GM12878 (cell line): ENCODE data around the gene RNU6-1. TPM values are rescaled to one million over a fixed set of nuclear protein-coding genes. Genes with fewer than 3 reads are reported as not detected.

Experiments used
- ATAC-seq: fragments of 200-7000 bp; cut with Tn5 transposase; 3 replicates; pipeline ENCODE4 v1.9.1; 2020; ENCODE audit warnings: mild to moderate bottlenecking, moderate library complexity
- BruUV-seq: library from RNA; stranded (reverse); fragments of 400-500 nt; replicated peaks from 2 replicates; lab custom pipeline; 2021; lab: Mats Ljungman, UMichigan
- CTCF ChIA-PET: fragments of 300-600 bp; sonication (Branson Sonifier 250); formaldehyde crosslinking; extraction: SDS; loops from one replicate; lab custom pipeline; 2021; ENCODE audit warnings: inconsistent platforms; lab: Yijun Ruan, JAX
- POLR2A ChIA-PET: fragments of 350-600 bp; formaldehyde crosslinking; extraction: SDS; loops from one replicate; lab custom pipeline; 2021; ENCODE audit warnings: inconsistent platforms; lab: Charles Lee
- RAD21 ChIA-PET: fragments of 300-600 bp; sonication (Branson Sonifier 250); formaldehyde crosslinking; loops from one replicate; lab custom pipeline; 2023; ENCODE audit warnings: antibody characterized with exemption; ENCODE audit not compliant: unreplicated experiment; lab: Charles Lee
- SMC1A ChIA-PET: fragments of 300-600 bp; sonication (Branson Sonifier 250); formaldehyde crosslinking; loops from one replicate; lab custom pipeline; 2023; ENCODE audit not compliant: unreplicated experiment, uncharacterized antibody; lab: Charles Lee
- DNase-seq: peaks from one replicate; pipeline ENCODE4 v3.0.0-alpha.2; 2011; ENCODE audit warnings: low read depth, low spot score
- FAIRE-seq: peaks from 3 replicates; lab custom pipeline; 2011; peaks lifted over from hg19 to GRCh38; lab: Jason Lieb, UNC
- H2AFZ ChIP-seq: 2 replicates; pipeline ENCODE4 v1.6.0; 2011; ENCODE audit warnings: low read depth, low read length, control low read depth; ENCODE audit not compliant: control insufficient read depth
- H3K27ac ChIP-seq: 2 replicates; pipeline ENCODE4 v1.5.1; 2011; ENCODE audit warnings: control low read depth; ENCODE audit not compliant: control insufficient read depth, insufficient read depth
- H3K27me3 ChIP-seq, 2 experiments: replicated peaks in 1 of 2; 2 replicates each; pipeline versions ENCODE4 v1.6.0 to v1.6.1; 2011; ENCODE audit warnings: low read length in 1 of 2; ENCODE audit not compliant: control insufficient read depth in 2 of 2, insufficient read depth in 2 of 2
- H3K36me3 ChIP-seq, 2 experiments: 2 replicates each; pipeline ENCODE4 v1.5.1; 2011; ENCODE audit warnings: low read length in 1 of 2; ENCODE audit not compliant: control insufficient read depth in 2 of 2, insufficient read depth in 2 of 2
- H3K4me1 ChIP-seq: 2 replicates; pipeline ENCODE4 v1.6.1; 2011; ENCODE audit warnings: mild to moderate bottlenecking, low read length, moderate library complexity, mixed read lengths; ENCODE audit not compliant: control insufficient read depth, insufficient read depth
- H3K4me2 ChIP-seq: 2 replicates; pipeline ENCODE4 v1.6.0; 2011; ENCODE audit warnings: control low read depth; ENCODE audit not compliant: control insufficient read depth, insufficient read depth
- H3K4me3 ChIP-seq: fragments of 200-600 bp; sonication (generic); 2 replicates; pipeline ENCODE4 v1.5.1; 2016
- H3K79me2 ChIP-seq: 2 replicates; pipeline ENCODE4 v1.6.0; 2011; ENCODE audit warnings: low read length; ENCODE audit not compliant: control insufficient read depth, insufficient read depth
- H3K9ac ChIP-seq: 2 replicates; pipeline ENCODE4 v1.8.0; 2011; ENCODE audit warnings: low read length, control low read depth, mixed read lengths; ENCODE audit not compliant: control insufficient read depth, insufficient read depth
- H3K9me3 ChIP-seq: replicated peaks from 3 replicates; pipeline ENCODE4 v1.5.1; 2011; ENCODE audit warnings: mild to moderate bottlenecking, low read length; ENCODE audit not compliant: control insufficient read depth, insufficient read depth
- H4K20me1 ChIP-seq: 2 replicates; pipeline ENCODE4 v1.6.0; 2011; ENCODE audit not compliant: control insufficient read depth, insufficient read depth
- ATF7 ChIP-seq: fragments of 450-650 bp; IDR thresholded peaks from 2 replicates; pipeline ENCODE4 v1.6.1; 2016; ENCODE audit warnings: low read depth, mild to moderate bottlenecking
- MTA2 ChIP-seq: fragments of 450-650 bp; IDR thresholded peaks from 2 replicates; pipeline ENCODE4 v1.6.1; 2016; ENCODE audit warnings: low read depth, mild to moderate bottlenecking, moderate library complexity
- WGBS: methylation state at CpG from one replicate; pipeline ENCODE4 v1.1.6; 2016; ENCODE audit warnings: low lambda C conversion rate; ENCODE audit not compliant: insufficient replicate concordance, insufficient coverage; ENCODE audit errors: missing lambda C conversion rate; 5-methylcytosine and 5-hydroxymethylcytosine counted together
- in situ Hi-C: fragments of 300-500 bp; cut with MboI; formaldehyde crosslinking; loops from 9 replicates; pipeline ENCODE4 v1.14.3; 2018; ENCODE audit warnings: mixed read lengths
- intact Hi-C: fragments of 100-400 bp; cut with micrococcal nuclease; formaldehyde crosslinking; loops from one replicate; pipeline ENCODE4 v1.14.2; 2022; ENCODE audit not compliant: unreplicated experiment
- polyA plus RNA-seq, 11 experiments: library from polyadenylated mRNA; depleted of rRNA in 4 of 11; unstranded in 6 of 11; stranded (reverse) in 5 of 11; fragments of >200 nt; fragmentation: Nextera tagmentation in 4 of 11; fragmentation: Illumina TruSeq in 1 of 11; extraction: Ambion mirVana in 4 of 11; extraction: Trizol in 1 of 11; gene quantifications; 1 replicate in 1 of 11; 2 replicates in 10 of 11; pipeline versions ENCODE4 v1.2.1 to v1.2.3, GENCODE V29; 2011 to 2016; ENCODE audit warnings: inconsistent platforms in 2 of 11, missing spikeins in 2 of 11, low read depth in 1 of 11
- total RNA-seq, 4 experiments: library from RNA; depleted of rRNA in 3 of 4; stranded (reverse); fragments of >200 nt in 3 of 4; fragmentation: Illumina TruSeq in 1 of 4; extraction: Trizol in 1 of 4; gene quantifications; 2 replicates each; pipeline versions ENCODE4 v1.2.1 to v1.2.3, GENCODE V29; 2013 to 2021

The RNU6-1 gene
- total and polyA plus RNA-seq, 10 of the 15 experiments (the other 5 are each of a cell fraction or from before 2014, with no cell fraction given), result not detected

GRCh38 chr15:67834581-67835296 is 5.1 kb downstream of the RNU6-1 start:
- ChIA-PET POLR2A (no interaction called here), RAD21 (interaction anchor here (0.5 to 4.1 kb wide), 11 partner anchors 18 to 888 kb away, joined by 3 to 26 read pairs (median 5); no protein-coding TSS in a partner anchor), SMC1A (interaction anchor here (0.8 to 4.2 kb wide), 8 partner anchors 52 to 884 kb away, joined by 3 to 51 read pairs (median 4); no protein-coding TSS in a partner anchor), CTCF (interaction anchor here (0.6 to 4.6 kb wide), 12 partner anchors 9 to 888 kb away, joined by 3 to 111 read pairs (median 4); partner anchors contain the start of gene C15orf61)
- Histone ChIP-seq H3K36me3 (no peaks in the 10 kb centered on the region), H3K9ac (no peak overlapping the region), H3K79me2 (no peaks in the 10 kb centered on the region), H3K9me3 (no peaks in the 10 kb centered on the region; the same call in 2 of the 3 replicates), H4K20me1 (no peaks in the 10 kb centered on the region; the same call in 1 of the 2 replicates), H3K4me3 (peak overlapping the region; percentile 65), H3K4me2 (peak overlapping the region; percentile 98)
- 4% methylated on average over 55 of the region's 59 CpGs for WGBS
- peak; percentile 21 for ATAC-seq
- FAIRE-seq, result no peak
- no peak for DNase-seq
- in situ Hi-C loops (loop anchor here (5.0 kb wide), 2 partner anchors 377 to 887 kb away; no protein-coding TSS in a partner anchor), intact Hi-C loops (loop anchor here (1.0 to 10.0 kb wide), 3 partner anchors 51 to 887 kb away; no protein-coding TSS in a partner anchor)
- no TSS peak for BruUV-seq
- TF ChIP-seq ATF7 (peak; percentile 58; the same call in 1 of the 2 replicates), MTA2 (no peak)
- TF ChIP-seq, all 136 proteins: peak for 1
- H3K27ac ChIP-seq, result no peak overlapping the region
- peaks cover 23% of the 10 kb centered on the region for H3K4me1 ChIP-seq
- peaks cover 19 to 30% of the 10 kb centered on the region in 2 experiments for H3K27me3 ChIP-seq
- peak overlapping the region; percentile 52 for H2AFZ ChIP-seq
